ENCODE results near the gene TMEM132D.

DNA sequence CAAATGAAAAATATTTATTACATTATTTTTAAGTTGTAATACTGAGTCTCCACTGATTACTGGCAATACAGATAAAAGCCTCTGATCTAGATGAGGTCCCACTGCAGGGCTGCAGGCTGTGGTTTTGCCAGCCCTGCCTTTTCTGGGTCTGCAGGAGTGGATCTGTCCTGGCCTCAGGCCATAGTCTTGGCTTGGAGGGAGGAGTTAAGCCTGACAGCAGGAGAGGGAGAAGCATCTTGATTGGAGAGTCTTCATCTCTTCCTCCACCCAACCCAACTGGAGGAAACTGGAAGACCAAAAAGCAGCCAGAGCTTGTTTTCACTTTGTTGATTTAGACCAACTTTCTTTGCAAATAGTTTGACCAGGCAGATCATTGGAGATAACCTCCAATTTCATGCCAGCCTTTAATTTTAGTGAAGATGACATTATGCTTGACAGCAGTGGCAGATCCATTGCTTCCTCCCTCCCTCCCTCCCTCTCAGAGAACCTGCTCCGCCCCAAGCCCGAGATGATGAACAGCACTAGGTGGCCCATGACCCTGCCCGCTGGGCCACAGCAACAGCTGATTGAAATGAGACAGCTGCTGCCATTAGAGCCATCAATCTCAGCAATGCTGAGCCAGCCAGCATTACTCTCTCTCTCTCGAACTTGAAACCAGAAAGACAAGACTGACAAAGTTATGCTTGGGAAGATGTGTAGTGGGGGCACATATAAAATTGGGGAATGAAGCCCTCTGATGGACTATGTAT, 828.2 kb downstream of the TMEM132D start:
- TF ChIP-seq, protein P1, sequence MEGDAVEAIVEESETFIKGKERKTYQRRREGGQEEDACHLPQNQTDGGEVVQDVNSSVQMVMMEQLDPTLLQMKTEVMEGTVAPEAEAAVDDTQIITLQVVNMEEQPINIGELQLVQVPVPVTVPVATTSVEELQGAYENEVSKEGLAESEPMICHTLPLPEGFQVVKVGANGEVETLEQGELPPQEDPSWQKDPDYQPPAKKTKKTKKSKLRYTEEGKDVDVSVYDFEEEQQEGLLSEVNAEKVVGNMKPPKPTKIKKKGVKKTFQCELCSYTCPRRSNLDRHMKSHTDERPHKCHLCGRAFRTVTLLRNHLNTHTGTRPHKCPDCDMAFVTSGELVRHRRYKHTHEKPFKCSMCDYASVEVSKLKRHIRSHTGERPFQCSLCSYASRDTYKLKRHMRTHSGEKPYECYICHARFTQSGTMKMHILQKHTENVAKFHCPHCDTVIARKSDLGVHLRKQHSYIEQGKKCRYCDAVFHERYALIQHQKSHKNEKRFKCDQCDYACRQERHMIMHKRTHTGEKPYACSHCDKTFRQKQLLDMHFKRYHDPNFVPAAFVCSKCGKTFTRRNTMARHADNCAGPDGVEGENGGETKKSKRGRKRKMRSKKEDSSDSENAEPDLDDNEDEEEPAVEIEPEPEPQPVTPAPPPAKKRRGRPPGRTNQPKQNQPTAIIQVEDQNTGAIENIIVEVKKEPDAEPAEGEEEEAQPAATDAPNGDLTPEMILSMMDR (IDR thresholded peaks at IDR 0.05) = no peak
- no peak for TF ChIP-seq POLR2A (IDR thresholded peaks at IDR 0.05; ENCODE audit: low read depth)
- TF ChIP-seq POLR2AphosphoS5 (IDR thresholded peaks at IDR 0.05) = no peak
